Nephron progenitor cell (in vitro differentiated cells): ENCODE data around the gene GORASP1.

Experiments used
- DNase-seq: peaks from one replicate; pipeline ENCODE4 v3.0.0; 2021
- H3K27ac Mint-ChIP-seq: 2 replicates; pipeline ENCODE4 v1.8.0; 2021; ENCODE audit warnings: mild to moderate bottlenecking, moderate library complexity, mixed read lengths
- H3K27me3 Mint-ChIP-seq: 2 replicates; pipeline ENCODE4 v1.8.0; 2021; ENCODE audit warnings: mild to moderate bottlenecking, low read depth, mixed read lengths; ENCODE audit not compliant: poor library complexity
- H3K36me3 Mint-ChIP-seq: 2 replicates; pipeline ENCODE4 v1.8.0; 2021; ENCODE audit warnings: low read depth, mixed read lengths
- H3K4me1 Mint-ChIP-seq: 2 replicates; pipeline ENCODE4 v1.8.0; 2021; ENCODE audit warnings: mixed read lengths
- H3K4me3 Mint-ChIP-seq: 2 replicates; pipeline ENCODE4 v1.8.0; 2021; ENCODE audit warnings: mild to moderate bottlenecking, moderate library complexity, mixed read lengths
- H3K9me3 Mint-ChIP-seq: 2 replicates; pipeline ENCODE4 v1.8.0; 2021; ENCODE audit warnings: mild to moderate bottlenecking, moderate library complexity, mixed read lengths
- CTCF ChIP-seq: fragments of 200-600 bp; sonication (generic); IDR thresholded peaks from 2 replicates; pipeline ENCODE4 v1.5.0; 2021; ENCODE audit warnings: antibody characterized with exemption

The GORASP1 gene

GRCh38 chr3:39100500-39100886 is 6.9 kb downstream of the GORASP1 start:
- Mint-ChIP-seq H3K4me1 (peaks cover 23% of the 10 kb centered on the region), H3K36me3 (peaks cover 11% of the 10 kb centered on the region), H3K27ac (no peak overlapping the region), H3K9me3 (no peaks in the 10 kb centered on the region), H3K27me3 (no peaks in the 10 kb centered on the region), H3K4me3 (no peak overlapping the region)
- no peak for TF ChIP-seq CTCF
- DNase-seq: no peak

GRCh38 chr3:39099738-39100499 is 7.5 kb downstream of the GORASP1 start:
- no peak for TF ChIP-seq CTCF
- no peak for DNase-seq
- Mint-ChIP-seq H3K36me3 (peaks cover 14% of the 10 kb centered on the region), H3K9me3 (no peaks in the 10 kb centered on the region), H3K27me3 (no peaks in the 10 kb centered on the region), H3K4me3 (no peak overlapping the region), H3K4me1 (peaks cover 17% of the 10 kb centered on the region), H3K27ac (no peak overlapping the region)

GRCh38 chr3:39099242-39099641 is 8.2 kb downstream of the GORASP1 start:
- Mint-ChIP-seq H3K9me3 (no peaks in the 10 kb centered on the region), H3K36me3 (peaks cover 20% of the 10 kb centered on the region), H3K4me3 (no peak overlapping the region), H3K27ac (no peak overlapping the region), H3K27me3 (no peaks in the 10 kb centered on the region), H3K4me1 (peaks cover 13% of the 10 kb centered on the region)
- TF ChIP-seq CTCF: no peak
- no peak for DNase-seq

GRCh38 chr3:39098473-39099000 is 8.9 kb downstream of the GORASP1 start:
- Mint-ChIP-seq H3K36me3 (peaks cover 27% of the 10 kb centered on the region), H3K27ac (no peak overlapping the region), H3K27me3 (no peaks in the 10 kb centered on the region), H3K9me3 (no peaks in the 10 kb centered on the region), H3K4me3 (no peak overlapping the region), H3K4me1 (peaks cover 10% of the 10 kb centered on the region)
- no peak for TF ChIP-seq CTCF
- no peak for DNase-seq

GRCh38 chr3:39097716-39098472 is 9.5 kb downstream of the GORASP1 start:
- no peak for TF ChIP-seq CTCF
- Mint-ChIP-seq H3K9me3 (no peaks in the 10 kb centered on the region), H3K4me1 (peaks cover 4% of the 10 kb centered on the region), H3K27me3 (no peaks in the 10 kb centered on the region), H3K27ac (no peak overlapping the region), H3K36me3 (peaks cover 31% of the 10 kb centered on the region), H3K4me3 (no peak overlapping the region)
- no peak for DNase-seq
